Limb (tissue), 2 donors: ENCODE data around the gene VAMP4.

Experiments used
- DNase-seq, 2 donors: peaks; one replicate each; pipeline ENCODE4 v3.0.0-alpha.2; 2016; ENCODE audit errors: extremely low spot score in 2 of 2

The VAMP4 gene

DNA sequence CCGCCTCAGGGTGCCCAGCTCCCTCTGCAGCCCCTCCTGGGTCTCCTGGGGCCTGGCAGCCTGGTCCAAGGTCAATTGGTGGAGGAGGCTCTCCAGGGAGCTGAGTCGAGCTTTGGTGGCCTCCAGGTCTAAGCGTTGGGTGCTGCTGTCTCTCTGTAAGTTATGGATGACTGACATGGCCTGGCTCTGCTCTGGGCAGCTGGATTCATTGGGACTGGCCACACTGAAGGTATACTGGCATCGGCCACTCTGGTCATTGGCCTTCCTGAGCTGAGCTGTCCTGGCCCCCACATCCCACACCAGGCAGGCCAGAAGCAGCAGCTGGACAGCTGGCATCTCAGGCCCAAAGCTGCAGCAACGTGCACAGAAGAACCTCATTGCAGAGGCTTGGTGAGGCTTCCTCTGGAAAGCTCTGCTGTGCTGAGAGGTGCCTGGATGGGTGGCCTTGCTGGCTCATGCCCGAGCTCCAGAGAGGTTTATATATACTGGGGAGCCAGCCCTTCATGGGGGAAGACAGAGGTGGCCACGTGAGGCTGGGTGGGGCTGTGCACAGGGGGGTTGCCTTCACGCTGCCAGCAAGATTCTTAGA is 89.5 kb downstream of the VAMP4 start, which contains the start of gene MYOC:
TSS of gene MYOC (minus strand) at position 455 of the 589 bp plus-strand sequence. CDS start at position 378, 77 bp downstream.
- no peak for DNase-seq
